ENCODE results near the gene MAN1A2. TPM values are rescaled to one million over a fixed set of nuclear protein-coding genes. Genes with fewer than 3 reads are reported as not detected.
"Not testable (repeated sequence)": the region's sequence is repeated elsewhere in the genome, so short reads cannot be mapped to it uniquely, and the experiment has no call there.

The MAN1A2 gene
- polyA plus RNA-seq, 1 donor: 17.7 TPM

DNA sequence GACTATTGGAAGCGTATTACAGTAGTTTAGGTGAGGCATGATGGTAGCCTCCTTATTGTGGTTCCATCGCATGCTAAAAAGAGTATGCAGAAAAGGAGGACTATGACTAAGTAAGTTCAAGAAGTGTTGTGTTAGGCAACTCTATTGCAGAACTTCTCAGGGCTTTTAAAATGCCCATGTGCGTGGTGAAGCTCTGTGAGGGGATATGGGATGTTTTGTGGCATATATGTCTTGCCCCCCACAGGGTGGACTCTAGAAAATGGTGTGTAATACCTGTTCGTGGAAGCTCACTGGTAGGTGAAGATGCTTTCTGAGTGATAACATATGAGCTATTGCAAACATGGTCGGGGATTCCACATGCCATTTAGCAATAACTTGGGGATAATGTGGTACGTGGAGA, 31.7 kb downstream of the MAN1A2 start:
- no peak for DNase-seq (ENCODE audit: low read depth)

DNA sequence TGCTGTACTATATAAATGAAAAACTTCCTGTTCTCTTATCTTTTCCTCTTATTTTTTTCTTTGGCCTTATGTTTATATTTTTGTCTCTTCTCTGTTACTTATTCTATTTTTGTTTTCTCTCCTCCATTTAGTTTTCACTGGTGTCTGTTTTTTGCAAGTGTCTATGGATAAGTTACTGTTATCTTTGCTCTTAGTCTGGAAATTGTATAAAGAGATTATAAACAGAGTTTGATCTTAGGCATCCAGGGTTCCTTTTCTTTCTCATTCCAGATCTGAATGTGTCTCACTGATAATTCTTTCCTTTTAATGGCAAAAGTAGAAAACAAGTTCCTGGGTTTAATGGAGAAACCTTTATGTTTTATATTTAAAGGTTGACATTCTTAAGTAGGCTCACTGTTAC, 34.5 kb downstream of the MAN1A2 start:
- DNase-seq (ENCODE audit: low read depth): no peak

GRCh38 chr1:117403597-117403996, 36.3 kb downstream of the MAN1A2 start:
- no peak for DNase-seq (ENCODE audit: low read depth)

DNA sequence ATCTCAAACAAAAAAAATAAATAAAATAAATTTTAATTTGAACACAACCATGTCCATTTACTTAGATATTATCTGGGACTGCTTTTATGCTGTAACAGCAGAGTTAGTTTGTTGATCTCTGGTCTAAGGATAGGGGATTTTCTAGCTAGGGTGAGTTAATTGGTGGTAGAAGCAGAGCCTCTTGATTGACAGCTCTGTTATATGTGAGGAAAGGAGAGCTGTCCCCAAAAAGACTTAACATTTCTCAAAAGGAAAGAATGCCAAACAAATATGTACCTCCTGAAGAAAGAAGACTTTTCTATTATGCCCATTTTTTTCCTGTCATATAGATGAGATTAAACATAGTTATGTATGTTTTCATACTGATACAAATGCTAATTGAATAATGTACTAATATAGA, 37.8 kb downstream of the MAN1A2 start:
- no peak for DNase-seq (ENCODE audit: low read depth)

- DNase-seq (ENCODE audit: low read depth): no peak
Measured at GRCh38 chr1:117412472-117412871, 45.2 kb downstream of the MAN1A2 start.

- DNase-seq (ENCODE audit: low read depth): no peak
Measured at GRCh38 chr1:117413412-117413811, 46.2 kb downstream of the MAN1A2 start.

DNA sequence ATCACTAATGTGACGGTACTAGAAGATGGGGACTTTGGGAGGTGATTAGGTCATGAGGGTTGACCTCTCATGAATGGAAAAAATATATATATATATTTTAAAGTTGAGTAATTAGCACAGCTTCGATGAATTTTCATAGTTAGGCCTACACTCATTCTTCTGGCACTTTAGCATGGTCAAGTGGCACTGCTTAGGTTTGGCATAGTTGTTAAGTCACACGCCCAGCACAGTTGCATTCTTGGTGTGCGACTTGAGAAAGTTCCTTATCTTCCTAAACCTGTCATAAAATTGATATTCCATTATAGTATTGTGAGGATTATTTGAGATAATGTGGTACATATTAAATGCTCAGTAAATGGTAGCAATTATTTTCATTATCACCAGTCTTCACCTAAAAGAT, 47.7 kb downstream of the MAN1A2 start:
- DNase-seq (ENCODE audit: low read depth): no peak

- no peak for DNase-seq (ENCODE audit: low read depth)
Measured at GRCh38 chr1:117416004-117416403, 48.8 kb downstream of the MAN1A2 start.

DNA sequence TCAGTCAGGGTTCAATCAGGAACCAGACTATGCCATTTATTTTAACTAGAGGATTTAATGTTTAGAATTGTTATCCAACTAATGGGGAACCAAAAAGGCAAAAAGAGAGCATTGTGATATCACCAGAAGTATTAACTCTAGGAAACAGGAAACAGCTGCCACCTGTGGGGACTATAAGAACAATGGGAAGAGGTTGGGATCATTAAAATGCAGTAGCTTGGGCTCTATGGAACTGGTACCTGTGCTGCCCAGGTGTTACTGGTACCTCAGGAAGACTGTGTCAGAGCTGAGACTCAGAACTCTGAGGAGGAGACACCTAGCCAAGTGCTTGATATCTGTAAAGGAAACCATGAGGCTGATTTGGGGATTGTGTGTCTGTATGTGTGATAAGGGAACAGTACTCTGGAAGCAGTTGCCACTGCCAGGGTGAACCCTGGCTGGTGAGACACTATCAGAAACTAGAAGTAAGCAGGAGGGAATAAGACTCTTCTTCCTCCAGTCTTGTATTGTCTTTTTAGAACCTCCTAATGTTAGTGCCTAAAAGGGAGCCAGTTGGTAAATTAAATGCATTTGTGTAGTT, 49.4 kb downstream of the MAN1A2 start:
- no peak for DNase-seq (ENCODE audit: low read depth)

DNA sequence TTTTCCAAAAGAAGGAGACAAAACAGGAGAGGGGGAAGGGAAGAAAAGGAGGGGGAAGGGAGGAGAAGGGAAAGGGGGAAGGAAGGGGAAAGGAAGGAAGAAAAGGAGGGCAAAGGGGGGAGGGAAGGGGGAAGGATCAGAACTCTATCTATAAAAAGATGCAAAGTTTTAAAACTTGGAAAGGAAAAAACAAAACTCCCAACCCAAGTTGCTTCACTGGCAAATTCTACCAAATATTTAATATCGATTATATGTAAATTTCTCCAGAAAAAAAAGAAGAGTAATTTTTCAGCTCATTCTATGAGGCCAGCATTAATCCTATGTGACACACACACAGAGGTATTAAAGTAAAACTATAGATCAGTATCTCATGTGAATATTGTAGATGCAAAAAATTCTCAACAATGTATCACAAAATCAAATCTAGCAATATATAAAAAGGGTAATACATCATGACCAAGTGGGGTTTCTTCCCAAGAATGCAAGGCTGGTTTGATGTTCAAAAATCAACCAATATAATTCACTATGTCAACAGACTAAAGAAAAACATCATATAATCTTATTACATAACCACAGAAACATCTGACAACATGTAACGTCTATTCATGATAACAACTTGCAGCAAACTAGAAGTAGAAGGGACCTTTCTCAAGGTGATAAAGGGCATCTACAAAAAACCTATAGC, 57.9 kb downstream of the MAN1A2 start:
- DNase-seq (ENCODE audit: low read depth): no peak

DNA sequence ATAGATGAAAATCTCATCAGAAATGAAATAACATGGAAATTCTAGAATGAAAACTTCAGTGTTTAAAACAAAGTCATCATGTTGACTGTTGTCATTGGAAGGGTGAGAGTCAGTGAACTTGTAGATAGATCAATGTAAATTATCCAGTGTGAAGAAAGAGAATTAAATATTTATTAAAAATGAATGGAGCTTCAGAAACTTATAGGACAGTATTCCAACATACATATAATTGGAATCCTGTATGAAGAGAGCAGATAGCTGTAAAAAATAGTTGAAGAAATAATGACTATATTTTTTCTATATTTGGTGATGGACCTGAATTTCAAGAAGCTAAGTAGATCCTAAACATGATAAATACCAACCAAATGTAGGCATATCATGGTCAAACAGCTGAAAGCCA, 60.0 kb downstream of the MAN1A2 start:
- DNase-seq (ENCODE audit: low read depth): no peak

- no peak for DNase-seq (ENCODE audit: low read depth)
Measured at GRCh38 chr1:117433943-117434342, 66.7 kb downstream of the MAN1A2 start.

DNA sequence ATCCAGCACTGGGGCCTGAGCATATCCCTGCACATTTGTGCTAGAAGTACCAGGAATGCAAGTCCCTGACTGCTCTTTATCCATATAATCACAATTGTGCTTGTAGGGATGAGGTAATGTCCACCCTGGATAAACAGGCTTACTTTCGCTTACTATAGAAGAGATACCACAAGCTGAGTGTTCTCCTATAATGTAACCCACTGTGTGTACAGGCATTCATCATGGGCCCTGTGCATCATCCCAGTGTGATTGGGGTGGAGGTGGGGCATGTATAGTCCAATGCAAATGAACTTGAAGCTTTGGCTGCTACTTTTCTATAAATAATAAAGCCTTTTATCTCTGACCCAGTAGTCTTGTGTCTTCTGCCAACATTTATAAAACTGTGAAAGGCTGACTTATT, 69.3 kb downstream of the MAN1A2 start:
- no peak for DNase-seq (ENCODE audit: low read depth)

DNA sequence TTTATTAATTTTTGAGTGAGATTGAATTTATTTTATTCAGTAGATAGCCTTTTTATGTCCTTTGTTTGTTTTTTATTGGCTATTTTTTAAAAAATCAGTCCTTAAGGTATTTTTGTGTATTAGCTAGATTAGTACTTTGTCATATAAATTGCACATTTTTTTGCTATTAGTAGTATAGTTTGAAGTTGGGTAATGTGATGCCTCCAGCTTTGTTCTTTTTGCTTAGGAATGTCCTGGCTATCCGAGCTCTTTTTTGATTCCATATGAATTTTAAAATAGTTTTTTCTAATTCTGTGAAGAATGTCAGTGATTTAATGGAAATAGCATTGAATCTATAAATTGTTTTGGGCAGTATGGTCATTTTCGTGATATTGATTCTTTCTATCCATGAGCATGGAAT, 80.4 kb downstream of the MAN1A2 start:
- DNase-seq (ENCODE audit: low read depth): no peak

DNA sequence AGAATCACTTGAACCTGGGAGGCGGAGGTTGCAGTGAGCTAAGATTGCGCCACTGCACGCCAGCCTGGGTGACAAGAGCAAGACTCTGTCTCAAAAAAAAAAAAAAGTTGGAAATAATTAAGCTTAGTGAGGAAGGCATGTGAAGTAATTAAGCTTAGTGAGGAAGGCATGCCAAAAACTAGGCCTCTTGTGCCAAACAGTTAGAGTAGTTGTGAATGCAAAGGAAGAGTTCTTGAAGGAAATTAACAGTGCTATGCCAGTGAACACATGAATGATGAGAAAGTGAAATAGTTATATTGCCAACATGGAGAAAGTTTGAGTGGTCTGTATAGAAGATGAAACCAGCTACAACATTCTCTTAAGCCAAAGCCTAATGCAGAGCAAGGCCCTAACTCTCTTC, 85.0 kb downstream of the MAN1A2 start:
- DNase-seq (ENCODE audit: low read depth): no peak

- no peak for DNase-seq (ENCODE audit: low read depth)
Measured at GRCh38 chr1:117453958-117454357, 86.7 kb downstream of the MAN1A2 start.

DNA sequence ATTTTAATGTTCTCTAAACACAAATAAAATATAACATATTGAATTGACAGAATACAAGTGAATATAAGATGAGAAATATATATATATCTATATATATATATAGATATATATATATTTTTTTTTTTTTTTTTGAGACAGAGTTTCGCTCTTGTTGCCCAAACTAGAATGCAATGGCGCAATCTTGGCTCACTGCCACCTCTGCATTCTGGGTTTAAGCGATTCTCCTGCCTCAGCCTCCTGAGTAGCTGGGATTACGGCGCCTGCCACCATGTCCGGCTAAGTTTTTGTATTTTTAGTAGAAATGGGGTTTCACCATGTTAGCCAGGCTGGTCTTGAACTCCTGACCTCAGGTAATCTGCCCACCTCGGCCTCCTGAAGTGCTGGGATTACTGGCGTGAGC, 91.2 kb downstream of the MAN1A2 start:
- DNase-seq (ENCODE audit: low read depth): not testable (repeated sequence)

GRCh38 chr1:117466761-117467160, 99.5 kb downstream of the MAN1A2 start:
- no peak for DNase-seq (ENCODE audit: low read depth)

DNA sequence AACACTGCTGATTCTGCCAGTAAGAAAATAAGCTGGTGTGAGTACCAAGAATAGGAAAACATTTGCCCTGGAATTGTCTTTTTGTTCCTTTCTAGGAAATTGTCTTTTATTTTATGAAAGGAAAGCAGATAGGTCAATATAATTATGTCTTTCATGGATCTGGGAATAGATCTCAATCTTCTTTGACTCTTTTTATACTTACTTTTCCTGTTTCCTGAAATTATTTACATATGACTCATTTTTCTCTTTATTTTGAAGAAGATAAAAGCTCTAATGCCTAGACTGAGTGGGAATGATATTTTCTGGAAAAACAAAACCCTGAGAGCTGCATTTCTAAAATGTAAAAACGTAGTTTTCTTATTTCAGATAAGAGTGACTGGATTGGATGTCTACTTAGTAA, 100.1 kb downstream of the MAN1A2 start:
- DNase-seq (ENCODE audit: low read depth): no peak

- DNase-seq (ENCODE audit: low read depth): no peak
Measured at GRCh38 chr1:117473063-117473462, 105.8 kb downstream of the MAN1A2 start.

- not testable (repeated sequence) for DNase-seq (ENCODE audit: low read depth)
Measured at GRCh38 chr1:117475495-117475894, 108.2 kb downstream of the MAN1A2 start.

- no peak for DNase-seq (ENCODE audit: low read depth)
Measured at GRCh38 chr1:117479086-117479485, 111.8 kb downstream of the MAN1A2 start.

- DNase-seq (ENCODE audit: low read depth): no peak
Measured at GRCh38 chr1:117481410-117481809, 114.2 kb downstream of the MAN1A2 start.

GRCh38 chr1:117493906-117494305, 126.7 kb downstream of the MAN1A2 start:
- DNase-seq (ENCODE audit: low read depth): no peak

Measured in forelimb muscle (tissue), 1 donor.